ENCODE results near the gene EVA1A. TPM values are rescaled to one million over a fixed set of nuclear protein-coding genes. Genes with fewer than 3 reads are reported as not detected.

EVA1A gene
- polyA plus RNA-seq, 3 donors: not detected

GRCh38 chr2:75558786-75559679 is 1.7 kb downstream of the EVA1A start:
- Histone ChIP-seq H3K9me3 (replicated peaks in 1 of 2; ENCODE audit: control insufficient read depth in 1 of 2, insufficient read depth in 1 of 2, low read length in 2 of 2) (no peaks in the 10 kb centered on the region), H3K4me1 (ENCODE audit: control insufficient read depth in 1 of 2, insufficient read depth in 2 of 2, low read length in 2 of 2) (no peaks in the 10 kb centered on the region), H3K4me3 (replicated peaks in 1 of 3; ENCODE audit: low read depth in 2 of 3, low read length in 3 of 3) (no peak overlapping the region), H3K9ac (ENCODE audit: insufficient read depth, low read length, poor library complexity, severe bottlenecking) (no peak overlapping the region), H4K20me1 (ENCODE audit: insufficient read depth, low read length) (no peaks in the 10 kb centered on the region), H2AFZ (ENCODE audit: insufficient read depth, low read depth, low read length, poor library complexity, severe bottlenecking) (no peak overlapping the region), H3K79me2 (ENCODE audit: insufficient read depth, low read length) (no peaks in the 10 kb centered on the region), H3K27ac (ENCODE audit: low read depth in 1 of 2, low read length in 2 of 2) (no peak overlapping the region), H3K36me3 (replicated peaks in 1 of 2; ENCODE audit: control insufficient read depth in 1 of 2, insufficient read depth in 2 of 2, low read length in 2 of 2) (no peaks in the 10 kb centered on the region), H3K27me3 (ENCODE audit: control insufficient read depth in 2 of 2, insufficient read depth in 2 of 2, low read length in 2 of 2) (peaks cover 28 to 54% of the 10 kb centered on the region in 2 donors), H3K4me2 (replicated peaks; ENCODE audit: extremely low read depth, low read length, poor library complexity, severe bottlenecking) (no peak overlapping the region)
- Mint-ChIP-seq H3K27me3 (ENCODE audit: low read depth in 3 of 3) (peaks cover 31 to 47% (median 39%) of the 10 kb centered on the region in 3 donors), H3K36me3 (no peaks in the 10 kb centered on the region), H3K4me1 (no peaks in the 10 kb centered on the region), H3K4me3 (peak overlapping the region in 1 of 2 donors; percentile 2), H3K27ac (no peak overlapping the region), H3K9me3 (peaks cover 0 to 6% (median 2%) of the 10 kb centered on the region in 7 donors)
- no peak for DNase-seq
- intact Hi-C loops (cut with micrococcal nuclease): no loop called here
- TF ChIP-seq, protein P1, sequence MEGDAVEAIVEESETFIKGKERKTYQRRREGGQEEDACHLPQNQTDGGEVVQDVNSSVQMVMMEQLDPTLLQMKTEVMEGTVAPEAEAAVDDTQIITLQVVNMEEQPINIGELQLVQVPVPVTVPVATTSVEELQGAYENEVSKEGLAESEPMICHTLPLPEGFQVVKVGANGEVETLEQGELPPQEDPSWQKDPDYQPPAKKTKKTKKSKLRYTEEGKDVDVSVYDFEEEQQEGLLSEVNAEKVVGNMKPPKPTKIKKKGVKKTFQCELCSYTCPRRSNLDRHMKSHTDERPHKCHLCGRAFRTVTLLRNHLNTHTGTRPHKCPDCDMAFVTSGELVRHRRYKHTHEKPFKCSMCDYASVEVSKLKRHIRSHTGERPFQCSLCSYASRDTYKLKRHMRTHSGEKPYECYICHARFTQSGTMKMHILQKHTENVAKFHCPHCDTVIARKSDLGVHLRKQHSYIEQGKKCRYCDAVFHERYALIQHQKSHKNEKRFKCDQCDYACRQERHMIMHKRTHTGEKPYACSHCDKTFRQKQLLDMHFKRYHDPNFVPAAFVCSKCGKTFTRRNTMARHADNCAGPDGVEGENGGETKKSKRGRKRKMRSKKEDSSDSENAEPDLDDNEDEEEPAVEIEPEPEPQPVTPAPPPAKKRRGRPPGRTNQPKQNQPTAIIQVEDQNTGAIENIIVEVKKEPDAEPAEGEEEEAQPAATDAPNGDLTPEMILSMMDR (IDR thresholded peaks at IDR 0.05): no peak
- WGBS (ENCODE audit: insufficient coverage): 92% methylated on average over 5 of the region's 9 CpGs

- no CpG with 5 or more reads among the region's 6 CpGs for WGBS (ENCODE audit: insufficient coverage)
- no peaks in the 10 kb centered on the region for H3K36me3 ChIP-seq (replicated peaks in 1 of 2; ENCODE audit: control insufficient read depth in 1 of 2, insufficient read depth in 2 of 2, low read length in 2 of 2)
- no peaks in the 10 kb centered on the region for H3K9me3 ChIP-seq (replicated peaks in 1 of 2; ENCODE audit: control insufficient read depth in 1 of 2, insufficient read depth in 1 of 2, low read length in 2 of 2)
- no peak overlapping the region for H3K4me2 ChIP-seq (replicated peaks; ENCODE audit: extremely low read depth, low read length, poor library complexity, severe bottlenecking)
- no peak overlapping the region for H3K9ac ChIP-seq (ENCODE audit: insufficient read depth, low read length, poor library complexity, severe bottlenecking)
- peaks cover 0 to 6% (median 2%) of the 10 kb centered on the region in 7 donors for H3K9me3 Mint-ChIP-seq
- DNase-seq: no peak
- H3K27me3 ChIP-seq (ENCODE audit: control insufficient read depth in 2 of 2, insufficient read depth in 2 of 2, low read length in 2 of 2): peaks cover 27 to 54% of the 10 kb centered on the region in 2 donors
- H3K27ac Mint-ChIP-seq: no peak overlapping the region
- TF ChIP-seq, protein P1 (IDR thresholded peaks at IDR 0.05): no peak
- no peak overlapping the region for H3K27ac ChIP-seq (ENCODE audit: low read depth in 1 of 2, low read length in 2 of 2)
- H3K4me3 Mint-ChIP-seq: no peak overlapping the region
- H3K27me3 Mint-ChIP-seq (ENCODE audit: low read depth in 3 of 3): peaks cover 32 to 45% (median 41%) of the 10 kb centered on the region in 3 donors
- no peak overlapping the region for H3K4me3 ChIP-seq (replicated peaks in 1 of 3; ENCODE audit: low read depth in 2 of 3, low read length in 3 of 3)
- intact Hi-C loops (cut with micrococcal nuclease): no loop called here
- H2AFZ ChIP-seq (ENCODE audit: insufficient read depth, low read depth, low read length, poor library complexity, severe bottlenecking): no peak overlapping the region
- no peaks in the 10 kb centered on the region for H3K79me2 ChIP-seq (ENCODE audit: insufficient read depth, low read length)
- no peaks in the 10 kb centered on the region for H4K20me1 ChIP-seq (ENCODE audit: insufficient read depth, low read length)
- no peaks in the 10 kb centered on the region for H3K36me3 Mint-ChIP-seq
- no peaks in the 10 kb centered on the region for H3K4me1 ChIP-seq (ENCODE audit: control insufficient read depth in 1 of 2, insufficient read depth in 2 of 2, low read length in 2 of 2)
- no peaks in the 10 kb centered on the region for H3K4me1 Mint-ChIP-seq
Observed at GRCh38 chr2:75558136-75558535, 2.6 kb downstream of the EVA1A start.

Data from CD14-positive monocyte (primary cell).